GM23338 (cell line): ENCODE data around the gene FBXO2. TPM values are rescaled to one million over a fixed set of nuclear protein-coding genes. Genes with fewer than 3 reads are reported as not detected.

Experiments used
- ATAC-seq: fragments of 200-7000 bp; cut with Tn5 transposase; 3 replicates; pipeline ENCODE4 v1.9.1; 2020
- DNase-seq: peaks from one replicate; pipeline ENCODE4 v3.0.0-alpha.2; 2015; ENCODE audit warnings: low spot score
- H2AFZ ChIP-seq: fragments of 200-600 bp; sonication (generic); 2 replicates; pipeline ENCODE4 v1.8.0; 2016; ENCODE audit warnings: antibody characterized with exemption, mild to moderate bottlenecking, moderate library complexity
- H3F3A ChIP-seq: fragments of 200-600 bp; sonication (generic); replicated peaks from 2 replicates; pipeline ENCODE4 v1.8.0; 2017; ENCODE audit warnings: antibody characterized with exemption, mixed run types, low read depth
- H3K27ac ChIP-seq: fragments of 200-600 bp; sonication (generic); 2 replicates; pipeline ENCODE4 v1.6.1; 2016; ENCODE audit warnings: low read depth
- H3K27me3 ChIP-seq: fragments of 200-600 bp; sonication (generic); 2 replicates; pipeline ENCODE4 v1.8.0; 2016; ENCODE audit warnings: mild to moderate bottlenecking, mixed run types, moderate library complexity; ENCODE audit not compliant: insufficient read depth
- H3K36me3 ChIP-seq: fragments of 200-600 bp; sonication (generic); 2 replicates; pipeline ENCODE4 v1.8.0; 2016; ENCODE audit warnings: mild to moderate bottlenecking; ENCODE audit not compliant: insufficient read depth
- H3K4me1 ChIP-seq: fragments of 200-600 bp; sonication (generic); 2 replicates; pipeline ENCODE4 v1.8.0; 2016; ENCODE audit warnings: mild to moderate bottlenecking, moderate library complexity; ENCODE audit not compliant: insufficient read depth
- H3K4me2 ChIP-seq: fragments of 200-600 bp; sonication (generic); 2 replicates; pipeline ENCODE4 v1.7.1; 2017; ENCODE audit warnings: mixed run types
- H3K4me3 ChIP-seq: fragments of 200-600 bp; sonication (generic); 2 replicates; pipeline ENCODE4 v1.6.1; 2016; ENCODE audit warnings: mixed run types
- H3K79me2 ChIP-seq: fragments of 200-600 bp; sonication (generic); replicated peaks from 2 replicates; pipeline ENCODE4 v1.8.0; 2017; ENCODE audit warnings: mild to moderate bottlenecking; ENCODE audit not compliant: insufficient read depth
- H3K9me2 ChIP-seq: fragments of 200-600 bp; sonication (generic); 2 replicates; pipeline ENCODE4 v1.8.0; 2017; ENCODE audit not compliant: insufficient read depth
- H4K20me1 ChIP-seq: fragments of 200-600 bp; sonication (generic); replicated peaks from 2 replicates; pipeline ENCODE4 v1.8.0; 2017; ENCODE audit warnings: mild to moderate bottlenecking; ENCODE audit not compliant: insufficient read depth
- H3K27ac Mint-ChIP-seq: 2 replicates; pipeline ENCODE4 v1.8.0; 2020; ENCODE audit warnings: inconsistent platforms, mild to moderate bottlenecking, moderate library complexity, mixed read lengths
- H3K27me3 Mint-ChIP-seq: 3 replicates; pipeline ENCODE4 v1.8.0; 2022; ENCODE audit warnings: low read depth, mild to moderate bottlenecking, moderate library complexity, mixed read lengths, inconsistent platforms; ENCODE audit not compliant: insufficient read depth, poor library complexity
- H3K36me3 Mint-ChIP-seq: 3 replicates; pipeline ENCODE4 v1.8.0; 2021; ENCODE audit warnings: low read depth, mild to moderate bottlenecking, inconsistent platforms, moderate library complexity, mixed read lengths
- H3K4me1 Mint-ChIP-seq: 3 replicates; pipeline ENCODE4 v1.8.0; 2020; ENCODE audit warnings: mild to moderate bottlenecking, inconsistent platforms, mixed read lengths
- H3K4me3 Mint-ChIP-seq: 3 replicates; pipeline ENCODE4 v1.8.0; 2021; ENCODE audit warnings: moderate library complexity, mild to moderate bottlenecking, inconsistent platforms, mixed read lengths
- H3K9me3 Mint-ChIP-seq: 3 replicates; pipeline ENCODE4 v1.8.0; 2020; ENCODE audit warnings: moderate library complexity, mild to moderate bottlenecking, inconsistent platforms, mixed read lengths
- CREB1 ChIP-seq: fragments of 250-450 bp; sonication (Bioruptor Pico); IDR thresholded peaks from 2 replicates; pipeline ENCODE4 v1.5.0; 2020; ENCODE audit warnings: low read depth, mild to moderate bottlenecking, moderate library complexity
- CTCF ChIP-seq, 2 experiments: fragments of 200-600 bp in 1 of 2; sonication (generic) in 1 of 2; conservative IDR thresholded peaks; 2 replicates each; pipeline versions ENCODE4 v1.5.1 to v1.6.1; 2016 to 2017; ENCODE audit warnings: antibody characterized with exemption in 2 of 2, low read depth in 2 of 2, mild to moderate bottlenecking in 2 of 2, moderate library complexity in 1 of 2
- EZH2 ChIP-seq: fragments of 200-600 bp; sonication (generic); IDR thresholded peaks from one replicate; pipeline ENCODE4 v1.8.0; 2017; ENCODE audit warnings: antibody characterized with exemption, mild to moderate bottlenecking, low read depth; ENCODE audit not compliant: unreplicated experiment
- EZH2phosphoT487 ChIP-seq: fragments of 200-600 bp; sonication (generic); IDR thresholded peaks from one replicate; pipeline ENCODE4 v1.8.1; 2018; ENCODE audit warnings: antibody characterized with exemption; ENCODE audit not compliant: unreplicated experiment
- JUNB ChIP-seq: IDR thresholded peaks from one replicate; pipeline ENCODE4 v1.6.1; 2016; ENCODE audit warnings: antibody characterized with exemption; ENCODE audit not compliant: unreplicated experiment
- NANOG ChIP-seq: IDR thresholded peaks from 2 replicates; pipeline ENCODE4 v1.6.1; 2016; ENCODE audit warnings: antibody characterized with exemption, borderline replicate concordance
- REST ChIP-seq: IDR thresholded peaks from one replicate; pipeline ENCODE4 v1.6.1; 2018; ENCODE audit warnings: antibody characterized with exemption; ENCODE audit not compliant: unreplicated experiment
- STAT1 ChIP-seq: IDR thresholded peaks from one replicate; pipeline ENCODE4 v1.6.1; 2016; ENCODE audit warnings: antibody characterized with exemption; ENCODE audit not compliant: unreplicated experiment
- ZNF114 ChIP-seq: fragments of 250-450 bp; sonication (Bioruptor Pico); IDR thresholded peaks from 2 replicates; pipeline ENCODE4 v1.5.0; 2020; ENCODE audit warnings: mild to moderate bottlenecking, moderate library complexity
- polyA plus RNA-seq: library from polyadenylated mRNA; unstranded; fragments of >200 nt; fragmentation: Nextera tagmentation; extraction: Ambion mirVana; gene quantifications from 2 replicates; pipeline ENCODE4 v1.2.1, GENCODE V29; 2016
- total RNA-seq: library from RNA; depleted of rRNA; stranded (reverse); fragments of >200 nt; shearing (Covaris generic); gene quantifications from 2 replicates; pipeline ENCODE4 v1.2.3, GENCODE V29; 2014

FBXO2 gene
- total and polyA plus RNA-seq, 2 experiments from 2014 or later, result 44.4 to 84.6 TPM

GRCh38 chr1:11613347-11613746, 40.9 kb downstream of the FBXO2 start:
- Histone ChIP-seq H3F3A (no peaks in the 10 kb centered on the region), H3K4me1 (no peaks in the 10 kb centered on the region), H3K27me3 (no peaks in the 10 kb centered on the region), H3K4me3 (no peak overlapping the region), H4K20me1 (no peaks in the 10 kb centered on the region), H3K4me2 (no peak overlapping the region), H3K27ac (no peak overlapping the region), H3K9me2 (no peaks in the 10 kb centered on the region), H3K79me2 (no peaks in the 10 kb centered on the region), H2AFZ (no peak overlapping the region), H3K36me3 (no peaks in the 10 kb centered on the region)
- H3K4me3 Mint-ChIP-seq, result no peak overlapping the region
- no peak for DNase-seq
- no peaks in the 10 kb centered on the region; the same call in 2 of the 3 replicates for H3K36me3 Mint-ChIP-seq
- 0 out of 3 replicates have a peak, but pooled peaks cover 3% of the 10 kb centered on the region for H3K4me1 Mint-ChIP-seq
- no peak overlapping the region for H3K27ac Mint-ChIP-seq
- no peaks in the 10 kb centered on the region; the same call in 2 of the 3 replicates for H3K9me3 Mint-ChIP-seq
- ATAC-seq, result no peak
- TF ChIP-seq NANOG, result no peak
- TF ChIP-seq EZH2, result no peak
- no peak for TF ChIP-seq CTCF (conservative IDR thresholded peaks at IDR 0.05; ENCODE audit: low read depth in 2 of 2)
- no peak for TF ChIP-seq CREB1
- TF ChIP-seq ZNF114, result no peak
- TF ChIP-seq EZH2phosphoT487, result no peak
- TF ChIP-seq STAT1, result no peak
- TF ChIP-seq JUNB, result no peak
- H3K27me3 Mint-ChIP-seq, result peaks cover 5% of the 10 kb centered on the region

GRCh38 chr1:11611638-11612327, 42.4 kb downstream of the FBXO2 start:
- Histone ChIP-seq H2AFZ (no peak overlapping the region), H3K4me2 (no peak overlapping the region), H3K27ac (no peak overlapping the region), H3K36me3 (no peaks in the 10 kb centered on the region), H3K4me3 (no peak overlapping the region), H3F3A (no peaks in the 10 kb centered on the region), H3K27me3 (no peaks in the 10 kb centered on the region), H3K79me2 (no peaks in the 10 kb centered on the region), H4K20me1 (no peaks in the 10 kb centered on the region), H3K9me2 (no peaks in the 10 kb centered on the region), H3K4me1 (no peaks in the 10 kb centered on the region)
- DNase-seq (peak; percentile 35), ATAC-seq (peak; percentile 88)
- 0 out of 3 replicates have a peak, but pooled peaks cover 3% of the 10 kb centered on the region for H3K4me1 Mint-ChIP-seq
- peaks cover 3% of the 10 kb centered on the region; the same call in 1 of the 3 replicates for H3K36me3 Mint-ChIP-seq
- peaks cover 4% of the 10 kb centered on the region for H3K27me3 Mint-ChIP-seq
- no peak overlapping the region for H3K4me3 Mint-ChIP-seq
- H3K9me3 Mint-ChIP-seq, result peaks cover 5% of the 10 kb centered on the region
- H3K27ac Mint-ChIP-seq, result no peak overlapping the region
- TF ChIP-seq REST (no peak), CTCF (conservative IDR thresholded peaks at IDR 0.05; ENCODE audit: low read depth in 2 of 2) (peak in 1 of 2 experiments; percentile 18; a peak in 2 of 4 replicates)
